Renal pelvis (tissue), 4 donors: Measurements from ENCODE around the gene GLDN. TPM values are rescaled to one million over a fixed set of nuclear protein-coding genes. Genes with fewer than 3 reads are reported as not detected.
"Not testable (repeated sequence)": the region's sequence is repeated elsewhere in the genome, so short reads cannot be mapped to it uniquely, and the experiment has no call there.

Experiments
- DNase-seq: peaks from one replicate; pipeline ENCODE4 v3.0.0-alpha.2; 2013
- polyA plus RNA-seq, 3 donors: library from polyadenylated mRNA; unstranded; fragments of 120-200 nt; gene quantifications; one replicate each; pipeline ENCODE4 v1.2.1, GENCODE V29; 2013; ENCODE audit not compliant: insufficient read length in 3 of 3

GLDN gene
- polyA plus RNA-seq, 3 donors = 0.11 to 0.21 (median 0.16) TPM

- DNase-seq = no peak
These were observed 102.7 kb downstream of the GLDN start for GRCh38 chr15:51444112-51444511.

GRCh38 chr15:51444807-51445206 is 103.4 kb downstream of the GLDN start:
- DNase-seq = no peak

DNA sequence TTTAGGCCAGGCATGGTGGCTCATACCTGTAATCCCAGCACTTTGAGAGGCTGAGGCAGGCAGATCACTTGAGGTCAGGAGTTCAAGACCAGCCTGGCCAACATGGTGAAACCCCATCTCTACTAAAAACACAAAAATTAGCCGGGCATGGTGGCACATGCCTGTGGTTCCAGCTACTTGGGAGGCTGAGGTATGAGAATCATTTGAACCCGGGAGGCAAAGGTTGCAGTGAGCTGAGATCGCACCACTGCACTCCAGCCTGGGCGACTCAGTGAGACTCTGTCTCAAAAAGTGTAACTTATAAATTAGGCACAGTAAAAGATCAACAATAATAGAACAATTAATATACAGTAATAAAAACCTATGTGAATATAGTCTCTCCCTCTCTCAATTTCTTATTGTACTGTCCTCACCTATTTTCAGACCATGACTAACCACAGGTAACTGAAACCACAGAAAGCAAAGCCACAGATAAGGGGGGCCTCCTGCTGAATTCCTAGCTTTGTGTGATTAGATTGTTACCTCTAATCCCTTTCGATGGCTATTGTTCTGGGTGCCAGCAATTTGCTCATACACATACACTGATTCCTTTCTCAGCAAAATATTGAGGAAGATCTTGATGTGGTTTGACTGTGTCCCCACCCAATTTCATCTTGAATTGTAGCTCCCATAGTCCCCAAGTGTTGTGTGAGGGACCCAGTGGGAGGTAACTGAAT is 104.7 kb downstream of the GLDN start:
- not testable (repeated sequence) for DNase-seq

DNA sequence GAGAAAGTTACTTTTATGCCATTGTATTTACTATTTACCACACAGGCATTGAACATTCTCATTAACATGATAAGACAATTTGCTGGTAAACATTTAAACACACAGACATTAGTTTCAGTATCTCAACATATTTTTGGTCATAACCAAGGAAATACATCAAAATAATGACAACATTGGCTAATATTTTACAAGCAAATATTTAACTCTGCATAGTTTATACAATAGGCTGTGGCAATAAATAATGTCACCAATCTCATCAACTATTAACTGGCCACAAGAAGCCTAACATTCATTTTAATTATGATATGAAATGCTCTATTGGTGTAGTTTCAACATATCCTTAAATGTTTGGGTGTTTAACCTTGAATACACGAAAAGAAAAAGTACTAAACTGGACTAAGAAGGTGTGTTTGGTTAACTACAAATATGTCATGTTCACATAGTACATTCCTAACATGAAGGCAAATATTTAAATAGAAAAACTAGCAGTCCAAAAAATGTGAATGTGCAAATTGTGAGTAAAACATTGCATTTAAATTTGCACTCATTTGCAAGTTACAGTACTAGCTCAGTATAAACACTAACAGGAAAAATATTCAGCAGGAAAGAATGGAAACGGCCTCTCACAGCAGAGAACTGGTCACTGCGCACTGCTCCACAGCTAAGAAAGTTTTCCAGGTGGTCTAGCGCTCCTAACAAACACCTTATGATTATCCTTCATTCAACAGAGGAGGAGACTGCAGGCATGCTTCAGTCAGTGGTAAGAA is 106.6 kb downstream of the GLDN start:
- DNase-seq = no peak

GRCh38 chr15:51448622-51449399 is 107.4 kb downstream of the GLDN start:
- no peak for DNase-seq

- DNase-seq = no peak
These were observed 108.5 kb downstream of the GLDN start for GRCh38 chr15:51450001-51450400.

Other genes with a start within 250 kb of the GLDN start
- gene TNFAIP8L3, start 246.7 kb upstream of the GLDN start, polyA plus RNA-seq = 1 to 10 TPM; 1.3 to 1.9 (median 1.7) TPM
- gene CYP19A1, start 3.1 kb upstream of the GLDN start, polyA plus RNA-seq = not detected